Measurements from ENCODE around the gene ACBD4.

ACBD4 gene

DNA sequence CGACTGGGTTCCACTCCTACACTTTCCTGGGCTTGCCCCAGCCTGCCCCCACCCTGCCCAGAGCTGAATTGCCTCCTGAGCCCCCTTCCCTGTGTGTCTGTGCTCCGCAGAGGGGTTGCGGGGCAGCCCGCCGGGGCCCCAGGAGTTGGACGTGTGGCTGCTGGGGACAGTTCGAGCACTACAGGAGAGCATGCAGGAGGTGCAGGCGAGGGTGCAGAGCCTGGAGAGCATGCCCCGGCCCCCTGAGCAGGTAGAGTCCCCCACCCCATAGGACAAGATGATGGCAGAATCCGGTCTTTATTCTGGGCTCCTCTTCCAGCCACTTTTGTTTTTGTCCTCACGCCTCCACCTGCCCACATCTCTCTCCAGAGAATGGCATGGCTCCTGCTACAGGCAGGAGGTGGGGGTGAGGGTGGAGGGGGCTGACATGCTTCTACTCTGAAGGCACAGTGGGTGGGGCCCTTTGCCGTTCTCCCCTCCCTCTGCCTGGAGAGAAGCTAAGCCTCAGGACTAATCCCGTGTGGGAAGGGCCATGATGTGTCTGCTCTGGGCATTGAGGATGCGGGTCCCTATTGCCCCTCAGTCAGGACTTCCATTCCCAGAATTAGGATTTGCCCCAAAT lies 3.5 kb downstream of the ACBD4 start:
- no peak for DNase-seq

DNA sequence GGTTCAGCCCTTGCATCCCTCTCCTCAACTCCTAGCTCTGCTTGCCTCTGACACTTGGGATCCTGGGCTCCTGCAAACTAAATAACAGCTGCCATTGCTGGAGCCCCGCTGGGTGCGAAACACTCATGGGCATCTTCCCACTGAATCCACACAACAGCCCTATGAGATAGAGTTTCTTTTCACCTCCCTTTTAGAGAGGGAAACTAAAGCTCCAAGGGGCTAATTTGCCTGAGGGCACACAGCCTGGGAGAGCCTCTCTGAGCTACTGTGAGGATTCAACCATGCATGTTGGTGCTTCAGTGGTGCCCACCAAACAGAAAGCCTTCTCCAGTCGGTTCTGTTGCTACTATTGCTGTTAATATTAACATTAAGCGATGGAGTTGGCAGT lies 4.0 kb downstream of the ACBD4 start:
- DNase-seq = no peak

DNA sequence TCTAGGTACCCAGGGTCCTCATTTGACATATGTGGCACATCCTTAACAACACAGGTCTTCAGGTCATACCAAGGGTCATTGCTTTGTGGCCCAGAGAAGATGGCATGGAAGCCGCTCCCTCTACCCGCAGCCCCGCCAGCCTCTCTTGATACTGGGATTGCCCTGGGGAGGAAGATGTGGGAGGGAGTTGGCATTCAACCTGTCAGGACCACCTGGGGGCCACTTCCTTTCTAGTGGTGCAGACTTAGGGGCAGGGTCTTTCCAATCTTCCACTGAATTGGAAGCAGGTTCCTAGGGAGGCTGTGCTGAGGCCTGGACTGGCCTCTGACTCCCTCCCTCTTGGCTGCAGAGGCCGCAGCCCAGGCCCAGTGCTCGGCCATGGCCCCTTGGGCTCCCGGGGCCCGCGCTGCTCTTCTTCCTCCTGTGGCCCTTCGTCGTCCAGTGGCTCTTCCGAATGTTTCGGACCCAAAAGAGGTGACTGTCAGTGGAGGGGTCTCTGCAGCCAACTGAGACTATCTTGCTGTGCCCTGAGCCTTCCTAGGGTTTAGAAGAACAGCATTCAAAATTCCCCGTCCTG lies 7.7 kb downstream of the ACBD4 start:
- no peak for DNase-seq

DNA sequence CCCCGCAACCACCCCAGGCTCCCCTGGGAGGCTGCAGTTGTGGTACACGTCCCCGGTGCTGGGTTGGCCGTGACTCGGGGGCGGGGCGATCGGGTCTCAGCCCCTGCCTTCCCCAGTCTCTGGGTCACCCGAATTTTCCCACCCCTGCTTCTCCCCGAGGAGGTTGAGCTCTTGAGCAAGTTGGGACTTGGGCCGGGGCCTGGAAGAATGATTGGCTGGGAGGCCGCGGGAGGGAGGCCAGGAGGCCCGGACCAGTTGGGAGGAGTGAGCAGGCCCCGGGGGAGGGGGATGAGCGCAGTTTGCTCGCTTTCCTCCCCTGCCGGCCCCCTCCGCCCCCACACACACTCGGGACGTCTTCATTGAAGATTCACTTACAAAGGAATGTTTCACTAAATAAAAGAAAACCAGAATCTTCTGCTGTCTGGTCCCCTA lies 8.3 kb downstream of the ACBD4 start:
- peak; percentile 90 for DNase-seq

DNA sequence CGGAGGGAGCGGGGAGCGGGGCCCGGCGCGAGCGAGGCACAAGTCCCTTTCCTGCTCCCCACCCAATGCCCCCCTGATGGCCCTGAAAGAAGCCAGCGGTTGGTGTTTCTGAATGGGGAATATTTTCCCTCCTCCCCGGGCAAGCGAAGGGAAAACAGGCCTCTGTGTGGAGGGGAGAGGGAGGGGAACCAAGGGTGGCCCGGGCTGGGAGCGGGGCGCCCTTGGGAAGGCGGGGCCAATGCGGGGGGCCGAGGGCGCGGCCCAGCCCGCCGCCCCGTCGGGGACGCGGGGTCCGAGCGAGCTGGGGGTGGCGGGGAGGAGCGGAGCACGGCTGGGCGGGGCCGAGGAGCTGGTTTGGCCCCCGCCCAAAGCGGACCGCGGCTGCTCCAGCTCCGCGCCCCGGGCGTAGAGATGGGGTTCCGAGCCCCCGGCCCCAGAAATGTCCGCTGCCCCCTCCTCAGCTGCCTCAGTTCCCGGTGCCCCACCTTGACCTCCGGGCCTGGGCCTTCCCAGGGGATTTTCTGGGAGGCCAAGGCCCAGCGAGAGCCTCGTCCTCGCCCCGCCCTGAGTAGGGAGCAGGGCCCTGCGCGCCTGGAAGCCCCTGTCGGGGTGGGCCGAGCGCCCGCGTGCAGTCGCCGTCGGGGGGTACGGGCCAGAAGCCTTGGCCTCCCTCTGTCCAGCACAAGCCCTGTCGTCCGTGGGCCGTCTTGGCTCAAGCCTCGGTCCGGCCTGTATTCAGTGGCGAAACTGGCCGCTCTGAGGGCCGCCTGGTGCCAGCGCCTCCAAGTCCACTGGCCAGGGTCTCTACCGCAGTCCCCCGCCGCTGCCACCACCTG lies 8.9 kb downstream of the ACBD4 start:
- DNase-seq = peak; percentile 79

DNA sequence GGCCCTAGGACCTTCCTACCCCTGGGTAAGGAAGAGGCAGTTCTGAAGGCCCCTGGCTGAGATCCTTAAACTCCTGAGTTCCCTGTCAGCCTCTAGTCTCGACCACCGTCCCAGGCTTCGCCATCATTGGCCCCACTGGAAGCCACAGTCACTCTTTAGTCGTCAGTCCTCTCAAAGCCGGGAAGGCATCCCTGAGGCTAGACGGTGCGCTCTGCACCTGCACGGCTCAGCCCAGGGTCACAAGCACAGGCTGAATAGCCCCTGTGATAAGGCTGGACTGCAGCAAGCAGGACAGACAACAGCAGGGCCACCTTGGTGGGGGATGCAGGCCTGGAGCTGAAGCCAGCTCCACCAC lies 9.5 kb downstream of the ACBD4 start:
- DNase-seq = no peak

DNA sequence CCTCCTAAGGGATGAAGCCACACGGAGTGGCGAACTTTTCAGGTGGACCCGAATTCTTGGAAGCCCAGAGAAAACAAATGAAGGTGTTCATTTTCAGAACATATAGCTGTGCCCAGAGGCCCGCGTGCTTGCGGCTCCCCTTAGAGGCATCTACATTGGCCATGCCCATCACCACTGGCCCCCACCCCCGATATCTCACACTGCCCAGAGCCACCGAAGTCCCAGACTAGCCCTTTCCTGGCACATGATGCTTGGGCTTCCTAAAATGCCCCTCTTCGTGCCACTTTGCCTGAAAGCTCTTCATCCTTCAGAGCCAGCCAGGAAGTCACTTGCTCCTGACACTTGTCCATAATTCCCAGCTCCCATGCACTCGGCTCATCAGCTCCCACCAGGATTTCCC lies 10.7 kb downstream of the ACBD4 start:
- DNase-seq = no peak

DNA sequence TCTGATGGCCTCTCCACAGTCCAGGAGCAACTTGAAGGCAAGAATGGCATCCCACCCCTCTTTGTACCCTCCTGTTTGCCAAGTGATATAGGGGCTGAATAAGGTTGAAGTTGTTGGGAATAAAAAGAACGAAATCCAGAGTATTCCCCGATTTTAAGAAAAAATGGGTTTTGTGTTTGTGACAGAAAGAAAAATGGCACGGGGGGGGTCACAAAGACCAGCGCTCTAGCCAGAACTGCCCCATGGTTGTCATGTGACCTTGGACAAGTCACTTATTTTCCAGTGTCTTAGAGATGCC lies 11.1 kb downstream of the ACBD4 start:
- DNase-seq = no peak

DNA sequence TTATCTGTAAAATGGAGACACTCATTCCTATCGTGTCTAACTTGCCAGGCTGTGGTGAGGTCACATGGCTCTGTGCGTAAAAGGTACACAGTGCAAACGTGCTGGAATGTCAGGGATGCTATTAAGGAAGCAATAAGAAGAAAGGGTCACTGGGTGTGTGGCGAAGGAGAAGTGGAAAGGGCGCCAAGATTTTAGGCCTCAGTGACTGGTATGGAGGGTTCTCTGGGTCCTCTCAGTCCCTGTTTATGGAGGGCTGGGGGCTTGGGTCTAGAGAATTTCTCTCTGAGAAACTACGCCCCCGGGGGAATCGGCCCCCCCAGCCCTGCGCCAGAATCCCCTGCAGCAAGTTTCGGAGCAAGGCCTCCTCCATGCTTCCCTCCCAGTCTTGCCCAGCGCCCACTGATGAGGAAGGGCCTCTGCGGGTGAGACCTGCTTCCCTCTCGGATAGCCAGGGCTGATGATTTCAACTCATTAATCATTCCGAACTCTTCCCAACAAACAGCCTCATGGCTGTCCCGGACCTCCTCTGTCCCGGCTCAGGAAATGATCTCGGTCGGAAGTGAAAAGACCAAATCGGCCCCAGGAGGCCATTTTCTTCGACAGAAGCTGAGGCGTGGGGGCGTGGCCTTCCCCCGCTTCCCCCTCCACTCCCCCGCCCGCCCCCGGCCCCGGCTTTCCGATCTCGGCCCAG lies 11.5 kb downstream of the ACBD4 start:
- DNase-seq = no peak

DNA sequence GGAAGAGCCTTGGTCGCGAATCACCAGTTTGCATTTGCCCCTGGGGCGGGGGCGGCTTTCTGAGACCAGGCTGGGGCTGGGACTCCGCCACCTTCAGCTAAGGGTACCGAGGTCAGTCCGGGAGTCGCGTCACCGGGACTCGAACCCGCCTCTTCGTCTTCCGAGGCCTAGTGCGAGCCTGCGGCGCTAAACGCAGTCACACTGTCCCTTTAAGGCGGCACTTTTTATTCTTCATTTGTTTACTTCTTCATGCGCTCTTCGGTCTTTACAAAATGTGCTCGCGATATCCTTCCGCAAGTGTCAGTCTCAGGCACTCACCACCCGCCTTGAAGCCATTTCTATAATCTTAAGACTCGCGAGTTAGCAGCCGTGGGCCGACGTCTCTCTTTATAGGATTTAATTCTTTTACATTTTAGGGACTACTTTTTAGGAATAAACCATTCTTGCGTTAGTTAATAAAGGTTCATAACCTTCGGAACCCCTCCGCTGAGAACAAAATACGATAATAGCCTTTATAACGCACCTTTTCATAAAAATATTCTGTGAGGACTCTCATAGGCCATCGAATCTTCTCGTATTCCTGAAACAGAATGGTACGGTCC lies 12.2 kb downstream of the ACBD4 start:
- peak; percentile 92 for DNase-seq

DNA sequence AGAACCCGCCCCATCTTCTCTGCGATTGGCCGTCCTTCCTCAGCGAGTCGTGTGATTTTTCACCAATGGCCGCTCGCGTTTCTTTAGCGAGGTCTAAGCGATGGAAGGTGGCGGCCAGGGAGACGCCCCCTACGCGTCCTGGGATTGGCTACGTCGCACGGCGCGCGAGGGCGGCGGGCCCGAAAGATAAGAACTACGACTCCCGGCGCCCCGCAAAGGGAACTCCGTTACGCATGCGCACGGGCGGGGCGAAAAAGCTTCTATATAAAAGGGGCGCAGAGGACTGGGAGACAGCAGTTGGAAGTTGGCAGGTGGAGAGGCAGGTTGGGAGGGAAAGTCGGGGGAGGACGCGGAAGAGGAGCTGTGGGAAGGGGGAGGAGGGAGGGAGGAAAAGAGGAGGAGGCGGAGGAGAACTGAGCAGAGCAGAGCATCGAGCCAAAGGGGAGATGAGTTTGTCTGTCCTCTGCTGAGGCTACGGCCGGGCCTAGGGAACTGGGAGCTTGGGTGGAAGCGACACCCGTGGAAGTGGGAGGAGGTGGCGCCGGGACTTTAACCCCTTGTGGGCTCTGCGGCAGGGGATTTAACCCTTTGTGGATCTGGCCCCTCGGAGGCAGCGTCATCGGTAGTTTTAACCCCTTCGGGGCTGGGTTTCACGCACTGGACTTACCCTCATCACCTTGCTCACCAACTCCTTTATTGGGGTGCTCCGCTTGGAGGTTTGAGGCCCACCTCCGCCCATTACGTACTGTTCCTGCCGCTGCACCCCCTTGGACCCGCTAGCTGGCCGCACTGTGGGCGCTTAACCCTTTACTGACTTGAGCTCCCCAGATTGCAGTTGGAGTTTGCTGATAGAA lies 12.9 kb downstream of the ACBD4 start, which contains the start of gene HEXIM1:
Gene HEXIM1 (plus strand): TSS at position 293 of the 854 bp plus-strand sequence. CDS start 716 bp downstream, outside the sequence.
- peak; percentile 100 for DNase-seq

DNA sequence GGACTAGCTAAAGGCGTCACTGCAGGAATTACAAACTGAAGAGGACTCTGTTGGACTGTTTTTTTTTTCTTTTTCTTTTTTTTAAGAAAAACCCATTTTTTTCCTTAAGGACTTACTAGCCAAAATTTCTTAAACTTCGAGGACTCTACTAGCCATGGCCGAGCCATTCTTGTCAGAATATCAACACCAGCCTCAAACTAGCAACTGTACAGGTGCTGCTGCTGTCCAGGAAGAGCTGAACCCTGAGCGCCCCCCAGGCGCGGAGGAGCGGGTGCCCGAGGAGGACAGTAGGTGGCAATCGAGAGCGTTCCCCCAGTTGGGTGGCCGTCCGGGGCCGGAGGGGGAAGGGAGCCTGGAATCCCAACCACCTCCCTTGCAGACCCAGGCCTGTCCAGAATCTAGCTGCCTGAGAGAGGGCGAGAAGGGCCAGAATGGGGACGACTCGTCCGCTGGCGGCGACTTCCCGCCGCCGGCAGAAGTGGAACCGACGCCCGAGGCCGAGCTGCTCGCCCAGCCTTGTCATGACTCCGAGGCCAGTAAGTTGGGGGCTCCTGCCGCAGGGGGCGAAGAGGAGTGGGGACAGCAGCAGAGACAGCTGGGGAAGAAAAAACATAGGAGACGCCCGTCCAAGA lies 13.7 kb downstream of the ACBD4 start:
- DNase-seq = peak; percentile 94

DNA sequence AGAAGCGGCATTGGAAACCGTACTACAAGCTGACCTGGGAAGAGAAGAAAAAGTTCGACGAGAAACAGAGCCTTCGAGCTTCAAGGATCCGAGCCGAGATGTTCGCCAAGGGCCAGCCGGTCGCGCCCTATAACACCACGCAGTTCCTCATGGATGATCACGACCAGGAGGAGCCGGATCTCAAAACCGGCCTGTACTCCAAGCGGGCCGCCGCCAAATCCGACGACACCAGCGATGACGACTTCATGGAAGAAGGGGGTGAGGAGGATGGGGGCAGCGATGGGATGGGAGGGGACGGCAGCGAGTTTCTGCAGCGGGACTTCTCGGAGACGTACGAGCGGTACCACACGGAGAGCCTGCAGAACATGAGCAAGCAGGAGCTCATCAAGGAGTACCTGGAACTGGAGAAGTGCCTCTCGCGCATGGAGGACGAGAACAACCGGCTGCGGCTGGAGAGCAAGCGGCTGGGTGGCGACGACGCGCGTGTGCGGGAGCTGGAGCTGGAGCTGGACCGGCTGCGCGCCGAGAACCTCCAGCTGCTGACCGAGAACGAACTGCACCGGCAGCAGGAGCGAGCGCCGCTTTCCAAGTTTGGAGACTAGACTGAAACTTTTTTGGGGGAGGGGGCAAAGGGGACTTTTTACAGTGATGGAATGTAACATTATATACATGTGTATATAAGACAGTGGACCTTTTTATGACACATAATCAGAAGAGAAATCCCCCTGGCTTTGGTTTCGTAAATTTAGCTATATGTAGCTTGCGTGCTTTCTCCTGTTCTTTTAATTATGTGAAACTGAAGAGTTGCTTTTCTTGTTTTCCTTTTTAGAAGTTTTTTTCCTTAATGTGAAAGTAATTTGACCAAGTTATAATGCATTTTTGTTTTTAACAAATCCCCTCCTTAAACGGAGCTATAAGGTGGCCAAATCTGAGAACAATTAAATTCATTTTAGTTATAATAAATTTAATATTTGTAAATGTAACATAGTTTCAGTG lies 14.5 kb downstream of the ACBD4 start:
- DNase-seq = peak; percentile 85

DNA sequence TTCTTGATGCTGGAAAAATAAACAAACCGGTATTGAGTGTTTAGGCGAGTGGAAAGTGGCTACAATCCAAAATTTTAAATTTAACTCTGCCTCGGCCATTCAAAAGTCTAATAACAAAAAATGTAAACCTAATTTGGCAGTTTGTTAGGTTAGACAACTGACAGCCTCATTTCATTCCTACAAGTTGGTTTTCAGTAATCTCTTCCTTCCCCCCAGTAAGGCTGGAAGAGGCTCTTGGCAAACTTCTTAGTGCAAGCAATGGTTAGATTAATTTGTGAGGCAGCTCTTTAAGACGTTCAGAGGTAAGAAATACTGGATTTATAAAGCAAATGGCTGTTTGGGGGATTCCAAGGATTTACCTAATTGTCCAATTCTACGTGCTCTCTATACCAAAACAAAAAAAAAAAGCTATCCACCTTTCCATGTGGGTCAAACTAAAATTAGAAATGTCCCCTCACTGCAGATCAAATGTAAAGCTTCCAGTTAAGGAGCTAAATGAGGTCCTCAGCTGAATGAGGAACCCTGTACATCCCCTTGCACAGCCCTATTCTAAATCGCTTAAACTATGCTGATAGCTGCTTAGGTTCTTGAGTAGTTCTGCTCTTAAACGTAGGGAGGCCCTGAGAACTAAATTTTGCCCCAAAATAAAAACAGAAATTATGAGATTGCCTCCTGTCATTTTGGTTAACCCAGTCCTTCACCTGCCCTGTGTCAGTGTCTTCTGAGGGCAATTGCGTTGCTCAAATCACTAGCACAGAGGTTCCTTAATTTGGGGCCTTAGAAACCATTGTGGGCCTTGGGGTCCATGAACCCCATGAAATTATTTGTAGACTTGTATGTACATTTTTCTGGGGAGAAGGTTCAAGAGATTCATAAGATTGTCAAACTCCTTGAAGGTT lies 15.7 kb downstream of the ACBD4 start:
- DNase-seq = no peak

DNA sequence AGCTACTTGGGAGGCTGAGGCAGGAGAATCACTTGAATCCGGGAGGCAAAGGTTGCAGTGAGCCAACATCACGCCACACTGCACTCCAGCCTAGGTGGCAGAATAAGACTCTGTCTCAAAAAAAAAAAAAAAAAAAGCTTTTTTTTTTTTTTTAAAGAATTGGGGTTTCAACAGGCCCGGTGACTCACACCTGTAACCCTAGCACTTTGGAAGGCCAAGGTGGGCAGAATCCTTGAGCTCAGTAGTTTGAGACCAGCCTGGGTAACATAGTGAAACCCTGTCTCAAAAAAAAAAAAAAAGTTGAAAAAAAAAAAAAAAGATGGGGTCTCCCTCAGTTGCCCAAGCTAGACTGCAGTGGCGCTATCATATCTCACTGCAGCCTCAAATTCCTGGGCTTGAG lies 19.5 kb downstream of the ACBD4 start:
- DNase-seq = no peak

DNA sequence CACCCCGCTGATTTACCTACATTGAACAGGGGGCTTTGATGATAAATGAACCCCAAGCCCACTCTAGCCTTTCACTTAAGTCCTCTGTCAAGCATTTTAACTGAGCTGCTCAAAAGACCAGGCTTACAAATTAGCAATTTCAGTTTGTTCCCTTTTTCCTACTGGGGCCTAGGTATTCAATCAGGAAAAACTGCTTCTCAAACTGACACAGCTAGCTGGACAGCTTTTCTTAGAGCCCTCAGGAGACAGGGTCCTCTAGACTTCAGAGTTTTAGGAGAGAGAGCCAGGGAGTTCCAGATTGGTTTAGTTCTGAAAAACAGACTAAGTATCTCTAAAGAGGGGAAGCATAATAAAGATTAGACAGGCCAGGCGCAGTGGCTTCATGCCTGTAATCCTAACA lies 20.0 kb downstream of the ACBD4 start:
- no peak for DNase-seq

DNA sequence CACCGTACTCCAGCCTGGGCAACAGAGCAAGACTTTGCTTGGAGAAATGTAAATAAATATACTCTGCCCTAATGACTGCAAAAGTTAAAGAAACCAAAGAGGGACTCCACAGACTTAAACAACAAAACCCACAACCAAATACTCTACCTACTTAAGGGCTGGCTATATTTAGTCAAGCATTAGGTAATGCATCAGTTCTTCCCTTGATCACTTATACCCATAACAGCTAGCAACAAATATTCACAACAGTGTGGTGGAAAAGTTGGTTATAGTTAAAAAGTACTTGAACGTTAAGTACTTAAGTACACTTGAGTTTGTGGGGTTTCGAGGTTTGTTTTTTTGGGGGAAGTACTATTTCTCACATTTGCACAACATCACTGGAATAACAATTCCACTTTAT lies 20.8 kb downstream of the ACBD4 start:
- no peak for DNase-seq

DNA sequence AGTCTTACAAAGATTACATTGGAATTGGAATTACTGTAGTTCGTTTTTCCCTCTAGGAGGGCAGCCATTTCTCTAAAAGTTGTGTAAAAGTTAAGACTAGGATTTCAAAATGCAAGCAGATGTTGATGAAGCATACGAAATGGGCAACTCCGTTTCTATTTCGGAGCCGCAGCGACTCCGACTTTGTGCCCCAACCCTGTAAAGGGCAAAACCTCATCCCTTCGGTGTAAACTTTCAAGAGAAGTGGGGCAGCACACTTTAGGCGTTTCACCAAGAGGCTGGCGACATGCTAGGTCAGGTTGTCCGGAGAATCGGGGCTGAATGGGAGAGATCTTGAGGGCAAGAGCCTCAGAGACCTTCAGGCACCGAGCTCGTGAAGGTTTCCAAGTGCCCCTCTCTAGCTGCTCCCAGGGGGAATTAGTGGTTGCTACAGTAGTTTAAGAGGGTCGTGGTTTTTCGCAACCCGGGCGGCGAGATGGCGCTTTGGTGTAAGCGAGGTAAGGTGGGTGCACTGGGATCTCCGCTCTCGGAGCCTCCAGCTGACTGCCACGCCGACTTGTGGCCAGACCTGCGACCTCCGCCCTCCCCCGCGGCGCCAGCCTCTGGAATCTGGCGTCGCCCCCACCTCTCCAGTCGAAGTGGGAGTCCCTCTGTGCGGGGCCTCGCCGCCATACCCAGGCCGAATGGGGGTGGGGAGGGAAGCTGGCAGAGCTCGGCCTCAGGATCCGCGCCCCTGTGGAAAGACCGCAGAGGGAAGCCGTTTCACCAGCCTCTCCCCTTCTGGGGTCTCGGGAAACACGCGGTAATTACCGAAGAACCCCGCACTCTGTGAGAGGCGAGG lies 25.2 kb downstream of the ACBD4 start:
- DNase-seq = peak; percentile 86

All from left hindlimb (tissue), 1 donor.